Thyroid gland (tissue), 4 donors: ENCODE measurements around the gene TTC17.

ENCODE experiments used
- CTCF ChIP-seq, 6 experiments: fragments of 200-600 bp in 3 of 6; fragments of 450-650 bp in 3 of 6; sonication (generic) in 3 of 6; IDR thresholded peaks; one replicate each; pipeline ENCODE4 v1.5.1; 2016 to 2019; ENCODE audit warnings: antibody characterized with exemption in 6 of 6, mild to moderate bottlenecking in 2 of 6, inconsistent platforms in 1 of 6, moderate library complexity in 1 of 6
- POLR2A ChIP-seq, 2 donors: fragments of 450-650 bp; IDR thresholded peaks; one replicate each; pipeline ENCODE4 v1.6.1; 2017; ENCODE audit warnings: antibody characterized with exemption in 2 of 2, mild to moderate bottlenecking in 2 of 2, moderate library complexity in 1 of 2

GRCh38 chr11:43498561-43498960, 139.8 kb downstream of the TTC17 start:
- no peak for TF ChIP-seq CTCF (IDR thresholded peaks at IDR 0.05)
- TF ChIP-seq POLR2A (IDR thresholded peaks at IDR 0.05): no peak
